CD4-positive, alpha-beta memory T cell (primary cell): ENCODE data around the gene NDNF. TPM values are rescaled to one million over a fixed set of nuclear protein-coding genes. Genes with fewer than 3 reads are reported as not detected.

Experiments
- CTCF ChIA-PET: fragments of 350-600 bp; sonication (Branson Sonifier 250); formaldehyde crosslinking; loops from one replicate; lab custom pipeline; 2021; ENCODE audit warnings: inconsistent platforms; ENCODE audit not compliant: partially characterized antibody; lab: Charles Lee
- POLR2A ChIA-PET: fragments of 350-600 bp; sonication (Branson Sonifier 250); formaldehyde crosslinking; loops from one replicate; lab custom pipeline; 2021; ENCODE audit not compliant: partially characterized antibody; lab: Charles Lee
- DNase-seq, 5 donors: peaks; one replicate each; pipeline versions ENCODE4 v3.0.0 to v3.0.0-alpha.2; 2020 to 2022; ENCODE audit warnings: mixed read lengths in 1 of 5
- H3K27ac ChIP-seq: one replicate; pipeline ENCODE4 v1.7.0; 2013; ENCODE audit warnings: low read depth, low read length
- H3K27me3 ChIP-seq: 2 replicates; pipeline ENCODE4 v1.7.0; 2013; ENCODE audit warnings: mild to moderate bottlenecking, low read length, moderate library complexity; ENCODE audit not compliant: insufficient read depth
- H3K36me3 ChIP-seq: 2 replicates; pipeline ENCODE4 v1.7.0; 2013; ENCODE audit warnings: mild to moderate bottlenecking, low read length, moderate library complexity; ENCODE audit not compliant: insufficient read depth
- H3K4me1 ChIP-seq: 2 replicates; pipeline ENCODE4 v1.7.0; 2013; ENCODE audit warnings: mild to moderate bottlenecking, low read length, moderate library complexity; ENCODE audit not compliant: insufficient read depth
- H3K4me3 ChIP-seq, 2 donors: one replicate each; pipeline ENCODE4 v1.7.0; 2013; ENCODE audit warnings: low read length in 2 of 2, mild to moderate bottlenecking in 1 of 2
- H3K9me3 ChIP-seq, 2 donors: one replicate each; pipeline ENCODE4 v1.7.0; 2013; ENCODE audit warnings: low read length in 2 of 2, control low read depth in 1 of 2; ENCODE audit not compliant: control insufficient read depth in 1 of 2
- H3K27ac Mint-ChIP-seq, 7 donors: one replicate each; pipeline ENCODE4 v1.8.0; 2020 to 2021; ENCODE audit warnings: mixed read lengths in 7 of 7, mild to moderate bottlenecking in 6 of 7, inconsistent platforms in 3 of 7, moderate library complexity in 3 of 7
- H3K27me3 Mint-ChIP-seq, 2 donors: one replicate each; pipeline ENCODE4 v1.8.0; 2020 to 2021; ENCODE audit warnings: mixed read lengths in 2 of 2
- H3K36me3 Mint-ChIP-seq, 2 donors: one replicate each; pipeline ENCODE4 v1.8.0; 2020 to 2021; ENCODE audit warnings: mixed read lengths in 2 of 2, inconsistent platforms in 1 of 2, mild to moderate bottlenecking in 1 of 2
- H3K4me1 Mint-ChIP-seq, 4 donors: one replicate each; pipeline ENCODE4 v1.8.0; 2020 to 2021; ENCODE audit warnings: mixed read lengths in 4 of 4, mild to moderate bottlenecking in 1 of 4
- H3K4me3 Mint-ChIP-seq, 8 donors: one replicate each; pipeline ENCODE4 v1.8.0; 2020 to 2021; ENCODE audit warnings: mixed read lengths in 8 of 8, mild to moderate bottlenecking in 7 of 8, moderate library complexity in 6 of 8, inconsistent platforms in 3 of 8
- H3K9me3 Mint-ChIP-seq, 8 donors: one replicate each; pipeline ENCODE4 v1.8.0; 2020 to 2021; ENCODE audit warnings: mixed read lengths in 8 of 8, mild to moderate bottlenecking in 5 of 8, inconsistent platforms in 3 of 8, moderate library complexity in 1 of 8
- intact Hi-C: fragments of 100-400 bp; cut with micrococcal nuclease; formaldehyde crosslinking; loops from one replicate; pipeline ENCODE4 v1.15.1; 2023
- polyA plus RNA-seq, 2 donors: library from polyadenylated mRNA; unstranded; fragments of 300-500 nt; fragmentation: Illumina TruSeq; gene quantifications; one replicate each; pipeline ENCODE4 v1.2.3, GENCODE V29; 2021
- total RNA-seq, 2 experiments: library from RNA; stranded (reverse); gene quantifications; one replicate each; pipeline ENCODE4 v1.2.3, GENCODE V29; 2021

The NDNF gene
- total and polyA plus RNA-seq, 4 experiments from 2014 or later = not detected

DNA sequence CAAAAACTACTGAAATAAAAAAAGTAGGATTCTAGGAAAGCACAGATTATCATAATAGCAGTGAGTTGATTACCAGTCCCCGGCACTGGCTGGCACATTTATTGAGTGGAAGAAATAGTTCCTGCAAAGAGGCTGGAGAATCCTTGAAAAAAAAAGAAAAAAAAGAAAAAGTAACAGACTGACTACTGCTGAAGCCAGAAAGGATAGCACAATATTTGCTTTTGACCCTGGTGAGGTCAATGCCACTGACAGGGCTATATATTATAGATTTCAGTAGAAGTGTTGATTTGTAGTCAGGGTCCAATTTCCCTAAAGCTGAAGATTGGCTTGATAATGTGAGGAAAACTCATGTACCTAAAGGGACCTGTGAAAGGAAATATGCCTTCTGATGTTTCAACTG is 64.7 kb downstream of the NDNF start:
- no peak overlapping the region for H3K4me3 ChIP-seq
- POLR2A ChIA-PET = no interaction called here
- no peaks in the 10 kb centered on the region for H3K27me3 ChIP-seq
- no peak overlapping the region for H3K27ac Mint-ChIP-seq
- no peaks in the 10 kb centered on the region for H3K36me3 Mint-ChIP-seq
- H3K9me3 ChIP-seq = no peaks in the 10 kb centered on the region
- no peak overlapping the region for H3K27ac ChIP-seq
- peaks cover 9% of the 10 kb centered on the region for H3K4me1 ChIP-seq
- CTCF ChIA-PET = interaction anchor here (0.6 kb wide), 1 partner anchor 15 kb away, joined by 3 read pairs; no protein-coding TSS in a partner anchor
- intact Hi-C loops = no loop called here
- H3K27me3 Mint-ChIP-seq = peaks cover 2 to 8% of the 10 kb centered on the region in 2 donors
- no peak overlapping the region for H3K4me3 Mint-ChIP-seq
- peaks cover 0 to 3% (median 0%) of the 10 kb centered on the region in 8 donors for H3K9me3 Mint-ChIP-seq
- no peaks in the 10 kb centered on the region for H3K36me3 ChIP-seq
- DNase-seq = no peak
- peaks cover 11 to 26% (median 16%) of the 10 kb centered on the region in 4 donors for H3K4me1 Mint-ChIP-seq

DNA sequence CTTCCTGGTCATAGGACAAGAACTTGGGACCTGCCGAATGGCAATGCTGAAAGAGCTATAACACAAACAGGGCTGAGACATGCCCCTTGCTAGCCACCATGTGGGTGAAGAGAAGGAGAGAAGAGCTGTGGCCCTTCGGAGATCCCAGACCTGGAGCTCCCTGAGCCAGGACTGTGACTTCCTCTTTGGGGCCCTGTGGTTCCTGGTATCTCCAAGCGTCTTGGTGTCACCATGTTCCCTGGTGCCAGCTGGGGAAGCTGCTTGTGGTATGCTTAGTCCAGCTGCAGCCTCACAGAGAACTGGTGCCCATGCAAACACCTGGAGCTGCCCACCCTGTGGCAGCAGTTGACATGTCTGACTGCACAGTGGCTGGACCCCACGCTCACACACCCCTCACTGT is 68.5 kb downstream of the NDNF start:
- Mint-ChIP-seq H3K4me3 (no peak overlapping the region), H3K36me3 (no peaks in the 10 kb centered on the region), H3K4me1 (peaks cover 0 to 10% (median 3%) of the 10 kb centered on the region in 4 donors), H3K27ac (no peak overlapping the region), H3K9me3 (peaks cover 0 to 6% (median 1%) of the 10 kb centered on the region in 8 donors), H3K27me3 (peaks cover 6 to 10% of the 10 kb centered on the region in 2 donors)
- no peak overlapping the region for H3K27ac ChIP-seq
- no peaks in the 10 kb centered on the region for H3K36me3 ChIP-seq
- intact Hi-C loops = no loop called here
- DNase-seq = no peak
- ChIA-PET CTCF (no interaction called here), POLR2A (no interaction called here)
- no peaks in the 10 kb centered on the region for H3K4me1 ChIP-seq
- H3K4me3 ChIP-seq = no peak overlapping the region
- H3K27me3 ChIP-seq = no peaks in the 10 kb centered on the region
- H3K9me3 ChIP-seq = no peaks in the 10 kb centered on the region

GRCh38 chr4:120995266-120996010 is 76.9 kb downstream of the NDNF start:
- peaks cover 0 to 3% (median 0%) of the 10 kb centered on the region in 4 donors for H3K4me1 Mint-ChIP-seq
- no peak overlapping the region for H3K4me3 Mint-ChIP-seq
- intact Hi-C loops = no loop called here
- Histone ChIP-seq H3K4me1 (no peaks in the 10 kb centered on the region), H3K27me3 (no peaks in the 10 kb centered on the region), H3K4me3 (no peak overlapping the region), H3K36me3 (no peaks in the 10 kb centered on the region), H3K9me3 (no peaks in the 10 kb centered on the region), H3K27ac (no peak overlapping the region)
- CTCF ChIA-PET = no interaction called here
- POLR2A ChIA-PET = no interaction called here
- peaks cover 1 to 3% of the 10 kb centered on the region in 2 donors for H3K27me3 Mint-ChIP-seq
- peaks cover 0 to 5% (median 1%) of the 10 kb centered on the region in 8 donors for H3K9me3 Mint-ChIP-seq
- DNase-seq = no peak
- H3K27ac Mint-ChIP-seq = no peak overlapping the region
- no peaks in the 10 kb centered on the region for H3K36me3 Mint-ChIP-seq

GRCh38 chr4:120994521-120994920 is 77.8 kb downstream of the NDNF start:
- Mint-ChIP-seq H3K4me1 (peaks cover 0 to 3% (median 0%) of the 10 kb centered on the region in 4 donors), H3K27me3 (peaks cover 1 to 3% of the 10 kb centered on the region in 2 donors), H3K36me3 (no peaks in the 10 kb centered on the region), H3K9me3 (peaks cover 0 to 5% (median 0%) of the 10 kb centered on the region in 8 donors), H3K27ac (no peak overlapping the region), H3K4me3 (no peak overlapping the region)
- intact Hi-C loops = no loop called here
- Histone ChIP-seq H3K36me3 (no peaks in the 10 kb centered on the region), H3K27ac (no peak overlapping the region), H3K9me3 (no peaks in the 10 kb centered on the region), H3K4me1 (no peaks in the 10 kb centered on the region), H3K27me3 (no peaks in the 10 kb centered on the region), H3K4me3 (no peak overlapping the region)
- ChIA-PET POLR2A (no interaction called here), CTCF (no interaction called here)
- no peak for DNase-seq

- no peaks in the 10 kb centered on the region for H3K4me1 ChIP-seq
- no peaks in the 10 kb centered on the region for H3K9me3 ChIP-seq
- peaks cover 0 to 3% (median 0%) of the 10 kb centered on the region in 8 donors for H3K9me3 Mint-ChIP-seq
- H3K27ac Mint-ChIP-seq = no peak overlapping the region
- no peak overlapping the region for H3K4me3 Mint-ChIP-seq
- no peak overlapping the region for H3K4me3 ChIP-seq
- H3K36me3 ChIP-seq = no peaks in the 10 kb centered on the region
- H3K27ac ChIP-seq = no peak overlapping the region
- H3K27me3 ChIP-seq = no peaks in the 10 kb centered on the region
- ChIA-PET POLR2A (no interaction called here), CTCF (no interaction called here)
- DNase-seq = no peak
- H3K4me1 Mint-ChIP-seq = peaks cover 0 to 3% (median 0%) of the 10 kb centered on the region in 4 donors
- H3K36me3 Mint-ChIP-seq = no peaks in the 10 kb centered on the region
- peaks cover 4 to 14% of the 10 kb centered on the region in 2 donors for H3K27me3 Mint-ChIP-seq
- intact Hi-C loops = no loop called here
These were observed 80.5 kb downstream of the NDNF start for GRCh38 chr4:120991885-120992284.

DNA sequence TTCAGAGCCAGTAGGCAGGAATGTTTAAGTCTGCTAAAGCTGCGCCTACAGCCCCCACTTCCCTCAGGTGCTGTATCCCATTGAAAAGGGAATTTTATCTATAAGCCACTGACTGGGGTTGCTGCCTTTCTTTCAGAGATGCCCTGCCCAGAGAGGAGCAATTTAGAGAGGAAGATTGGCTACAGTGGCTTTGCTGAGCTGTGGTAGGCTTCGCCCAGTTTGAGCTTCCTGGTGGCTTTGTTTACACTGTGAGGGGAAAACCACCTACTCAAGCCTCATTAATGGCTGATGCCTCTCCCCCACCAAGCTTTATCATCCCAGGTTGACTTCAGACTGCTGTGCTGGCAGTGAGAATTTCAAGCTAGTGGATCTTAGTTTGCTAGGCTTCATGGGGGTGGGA is 82.1 kb downstream of the NDNF start:
- intact Hi-C loops = no loop called here
- H3K27me3 Mint-ChIP-seq = peaks cover 4 to 16% of the 10 kb centered on the region in 2 donors
- Histone ChIP-seq H3K9me3 (no peaks in the 10 kb centered on the region), H3K36me3 (no peaks in the 10 kb centered on the region), H3K4me3 (no peak overlapping the region), H3K4me1 (no peaks in the 10 kb centered on the region), H3K27ac (no peak overlapping the region), H3K27me3 (no peaks in the 10 kb centered on the region)
- no peak overlapping the region for H3K4me3 Mint-ChIP-seq
- POLR2A ChIA-PET = no interaction called here
- CTCF ChIA-PET = interaction anchor here (1.3 kb wide), 1 partner anchor 13 kb away, joined by 3 read pairs; no protein-coding TSS in a partner anchor
- H3K4me1 Mint-ChIP-seq = peaks cover 0 to 1% (median 0%) of the 10 kb centered on the region in 4 donors
- H3K27ac Mint-ChIP-seq = no peak overlapping the region
- DNase-seq = no peak
- H3K9me3 Mint-ChIP-seq = peaks cover 0 to 3% (median 0%) of the 10 kb centered on the region in 8 donors
- no peaks in the 10 kb centered on the region for H3K36me3 Mint-ChIP-seq
